D721Med (cell line): ENCODE data around the gene DTL.

Experiments used
- DNase-seq: peaks from one replicate; pipeline ENCODE4 v3.0.0; 2011; ENCODE audit warnings: low spot score; ENCODE audit not compliant: insufficient read length
- FAIRE-seq: peaks from 2 replicates; lab custom pipeline; 2011; peaks lifted over from hg19 to GRCh38; lab: Jason Lieb, UNC
- CTCF ChIP-seq: IDR thresholded peaks from 2 replicates; pipeline ENCODE4 v1.5.1; 2012; ENCODE audit warnings: mild to moderate bottlenecking, control low read depth; ENCODE audit not compliant: insufficient read depth; ENCODE audit errors: missing control alignments

Gene DTL

GRCh38 chr1:212060632-212061472 is 25.3 kb downstream of the DTL start:
- TF ChIP-seq CTCF, result no peak
- FAIRE-seq, result peak; percentile 87
- DNase-seq, result no peak

GRCh38 chr1:212062832-212063438 is 27.4 kb downstream of the DTL start:
- peak; percentile 94 for FAIRE-seq
- TF ChIP-seq CTCF, result peak; percentile 84
- DNase-seq, result no peak

- no peak for TF ChIP-seq CTCF
- FAIRE-seq (peak; percentile 85), DNase-seq (no peak)
These were observed 32.2 kb downstream of the DTL start for GRCh38 chr1:212067787-212068186.

- TF ChIP-seq CTCF, result peak; percentile 82
- FAIRE-seq (peak; percentile 96), DNase-seq (peak; percentile 22)
These were observed 35.3 kb downstream of the DTL start for GRCh38 chr1:212070720-212071302.

GRCh38 chr1:212072047-212072446 is 36.5 kb downstream of the DTL start:
- no peak for TF ChIP-seq CTCF
- no peak for DNase-seq
- peak; percentile 72 for FAIRE-seq

GRCh38 chr1:212073490-212073889 is 37.9 kb downstream of the DTL start:
- DNase-seq (no peak), FAIRE-seq (peak; percentile 84)
- TF ChIP-seq CTCF, result no peak
